Heart left ventricle (tissue), 16 donors: ENCODE results near the gene KMO. TPM values are rescaled to one million over a fixed set of nuclear protein-coding genes. Genes with fewer than 3 reads are reported as not detected.
A peak's percentile ranks its signal among the peaks of the same experiment; 100 is the strongest.

Experiments used
- ATAC-seq, 4 donors: fragments of 200-7000 bp; cut with Tn5 transposase; one replicate each; pipeline ENCODE4 v1.9.1; 2020 to 2022; ENCODE audit warnings: moderate library complexity in 4 of 4, mild to moderate bottlenecking in 3 of 4, moderate number of reproducible peaks in 1 of 4
- DNase-seq, 5 donors: peaks; one replicate each; pipeline ENCODE4 v3.0.0-alpha.2; 2020
- H3K27ac ChIP-seq, 12 donors: fragments of 200-600 bp; sonication (generic) in 4 of 12; one replicate each; pipeline versions ENCODE4 v1.5.0 to v1.8.0; 2016 to 2022; ENCODE audit warnings: mild to moderate bottlenecking in 2 of 12
- H3K27me3 ChIP-seq, 9 donors: fragments of 200-600 bp; sonication (generic) in 2 of 9; one replicate each; pipeline versions ENCODE4 v1.5.1 to v1.8.0; 2016 to 2022; ENCODE audit warnings: mild to moderate bottlenecking in 3 of 9
- H3K36me3 ChIP-seq, 9 donors: fragments of 200-600 bp; sonication (generic) in 2 of 9; one replicate each; pipeline versions ENCODE4 v1.5.0 to v1.8.0; 2018 to 2022; ENCODE audit warnings: mild to moderate bottlenecking in 2 of 9
- H3K4me1 ChIP-seq, 12 donors: fragments of 200-600 bp; sonication (generic) in 4 of 12; one replicate each; pipeline versions ENCODE4 v1.5.0 to v1.8.0; 2016 to 2022; ENCODE audit warnings: mild to moderate bottlenecking in 3 of 12
- H3K4me3 ChIP-seq, 12 donors: fragments of 200-600 bp; sonication (generic) in 4 of 12; one replicate each; pipeline versions ENCODE4 v1.5.0 to v1.8.0; 2017 to 2022; ENCODE audit warnings: mild to moderate bottlenecking in 9 of 12, moderate library complexity in 4 of 12
- H3K9me3 ChIP-seq, 12 donors: fragments of 200-600 bp; sonication (generic) in 4 of 12; one replicate each; pipeline versions ENCODE4 v1.5.0 to v1.8.0; 2016 to 2022; ENCODE audit warnings: mild to moderate bottlenecking in 1 of 12
- POLR2A ChIP-seq, 2 donors: fragments of 450-650 bp; IDR thresholded peaks; one replicate each; pipeline ENCODE4 v1.6.1; 2017; ENCODE audit warnings: antibody characterized with exemption in 2 of 2, mild to moderate bottlenecking in 2 of 2, moderate library complexity in 2 of 2
- WGBS, 4 donors: extraction: QIAGEN DNeasy Blood & Tissue Kit in 2 of 4; methylation state at CpG; one replicate each; pipeline versions ENCODE4 v1.1.5 to v1.1.7; 2013 to 2018; 5-methylcytosine and 5-hydroxymethylcytosine counted together
- intact Hi-C, 10 donors: fragments of 100-400 bp; cut with DNase I; formaldehyde crosslinking; loops; one replicate each; pipeline versions ENCODE4 v1.11.1 to v1.14.2; 2022
- polyA plus RNA-seq, 2 donors: library from polyadenylated mRNA; stranded (reverse); fragments of 200-250 nt; gene quantifications; one replicate each; pipeline ENCODE4 v1.2.3, GENCODE V29; 2013
- total RNA-seq, 9 donors: library from RNA; depleted of rRNA in 2 of 9; stranded (reverse); fragments of >200 nt in 2 of 9; fragmentation: NEBNext Ultra II Directional in 3 of 9; extraction: Animal tissue kit (Norgen Biotek cat#: 25700) in 3 of 9; gene quantifications; one replicate each; pipeline versions ENCODE4 v1.1.0 to v1.2.4, GENCODE V29; 2016 to 2023
- TF ChIP-seq, protein P1 (sequence below), 12 donors: fragments of 200-600 bp; sonication (generic) in 4 of 12; IDR thresholded peaks; one replicate each; pipeline versions ENCODE4 v1.5.0 to v1.8.0; 2018 to 2022; ENCODE audit warnings: antibody characterized with exemption in 12 of 12, mild to moderate bottlenecking in 5 of 12
- donor health status: ischemic (EF 13 %, LVEDD 7.1; RV severe dilation, severe dysfunction).
- donor health status: healthy with polysubstance abuse.
- donor health status: DM: no; HTN: yes; CAD: no.
- donor health status: DM: no; HTN: no; CAD: no.
- donor health status: ischemic (EF 25% LVEDD 6.9; RV normal size, moderate dysfunction).
- donor health status: ischemic (EF 25% LVEDD 5.7; RV mildly dilated, moderate dysfunction).
- donor health status: healthy.
- donor health status: DM: yes; HTN: yes; CAD: no.
- donor health status: ischemic (EF 35%, LVEDD 5.7; RV mildly dilated, moderate dysfunction).
- donor health status: nonischemic (EF 11% LVEDD 7.7; RV severe dilation, severe dysfunction).
- donor health status: DM: yes; HTN: yes; CAD: no.
- donor health status: PGD.
- donor health status: ischemic (EF 29% LVEDD 5.4; RV normal size, mild dysfunction).
- donor health status: nonischemic (EF 23%, LVEDD 6.1; RV moderate dilation, normal function).

KMO gene
- total and polyA plus RNA-seq, 11 donors = 0.07 to 3.9 (median 0.15) TPM; not detected in 3

DNA sequence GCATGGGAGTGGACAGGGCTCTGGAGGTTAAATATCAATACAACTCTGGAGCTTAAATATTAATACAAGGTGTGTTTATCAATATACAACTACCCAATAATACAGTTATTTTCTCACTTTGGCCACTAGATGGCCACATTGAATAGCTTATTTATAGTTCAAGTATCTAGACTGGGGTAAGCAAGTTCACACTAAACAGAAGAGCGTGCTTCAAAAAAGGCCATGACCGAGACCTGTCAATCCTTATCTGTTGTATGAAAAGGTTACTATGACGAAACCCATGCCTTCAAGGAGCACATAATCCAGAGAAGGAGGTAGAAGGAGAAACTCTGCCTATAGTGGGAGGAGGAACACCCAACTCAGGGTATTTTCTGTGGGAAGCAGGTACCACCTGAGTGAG lies 78.9 kb downstream of the KMO start:
- TF ChIP-seq, protein P1, sequence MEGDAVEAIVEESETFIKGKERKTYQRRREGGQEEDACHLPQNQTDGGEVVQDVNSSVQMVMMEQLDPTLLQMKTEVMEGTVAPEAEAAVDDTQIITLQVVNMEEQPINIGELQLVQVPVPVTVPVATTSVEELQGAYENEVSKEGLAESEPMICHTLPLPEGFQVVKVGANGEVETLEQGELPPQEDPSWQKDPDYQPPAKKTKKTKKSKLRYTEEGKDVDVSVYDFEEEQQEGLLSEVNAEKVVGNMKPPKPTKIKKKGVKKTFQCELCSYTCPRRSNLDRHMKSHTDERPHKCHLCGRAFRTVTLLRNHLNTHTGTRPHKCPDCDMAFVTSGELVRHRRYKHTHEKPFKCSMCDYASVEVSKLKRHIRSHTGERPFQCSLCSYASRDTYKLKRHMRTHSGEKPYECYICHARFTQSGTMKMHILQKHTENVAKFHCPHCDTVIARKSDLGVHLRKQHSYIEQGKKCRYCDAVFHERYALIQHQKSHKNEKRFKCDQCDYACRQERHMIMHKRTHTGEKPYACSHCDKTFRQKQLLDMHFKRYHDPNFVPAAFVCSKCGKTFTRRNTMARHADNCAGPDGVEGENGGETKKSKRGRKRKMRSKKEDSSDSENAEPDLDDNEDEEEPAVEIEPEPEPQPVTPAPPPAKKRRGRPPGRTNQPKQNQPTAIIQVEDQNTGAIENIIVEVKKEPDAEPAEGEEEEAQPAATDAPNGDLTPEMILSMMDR (IDR thresholded peaks at IDR 0.05) = peak; percentile 52 to 80 (median 68)
- TF ChIP-seq POLR2A (IDR thresholded peaks at IDR 0.05) = no peak

DNA sequence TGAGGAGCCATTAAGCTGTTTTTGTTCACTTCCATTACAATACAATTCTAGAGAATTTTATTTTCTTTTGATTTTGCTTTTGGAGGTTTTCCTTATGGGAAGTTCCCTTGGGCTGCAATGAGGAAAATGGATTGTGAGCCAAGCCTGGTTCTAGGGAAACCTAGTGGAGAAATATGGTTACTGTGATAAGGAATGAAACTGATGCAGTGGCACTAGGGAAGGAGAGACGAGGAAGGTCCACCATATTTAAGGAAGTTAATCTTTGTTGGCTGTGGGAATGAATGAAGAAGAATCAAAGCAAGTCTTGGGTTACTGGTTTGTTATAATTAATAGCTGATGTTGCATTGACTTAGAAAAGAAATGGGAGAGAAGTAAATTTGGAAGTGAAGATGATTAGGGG lies 79.6 kb downstream of the KMO start:
- TF ChIP-seq POLR2A (IDR thresholded peaks at IDR 0.05) = no peak
- TF ChIP-seq, protein P1 (IDR thresholded peaks at IDR 0.05) = no peak
- WGBS, 4 donors = 78 to 85% (median 81%) methylated on average over 1 of the region's 1 CpG
- H3K4me1 ChIP-seq = peaks cover 0 to 12% (median 0%) of the 10 kb centered on the region in 12 donors
- no peaks in the 10 kb centered on the region for H3K27me3 ChIP-seq
- DNase-seq (no peak), ATAC-seq (no peak)
- no peaks in the 10 kb centered on the region for H3K36me3 ChIP-seq
- H3K9me3 ChIP-seq = no peaks in the 10 kb centered on the region
- intact Hi-C loops = loop anchor here (5.0 to 10.0 kb wide), 12 partner anchors 77 to 406 kb away; partner anchors contain the start of genes MAP1LC3C (in 7 of the 10), EXO1 (in 1 of the 10) and KMO (in 1 of the 10)
- no peak overlapping the region for H3K4me3 ChIP-seq
- no peak overlapping the region for H3K27ac ChIP-seq

More for the DNA sequence above, 78.9 kb downstream of the KMO start:
- Histone ChIP-seq H3K4me1 (peaks cover 0 to 12% (median 0%) of the 10 kb centered on the region in 12 donors), H3K27me3 (no peaks in the 10 kb centered on the region), H3K9me3 (no peaks in the 10 kb centered on the region), H3K36me3 (no peaks in the 10 kb centered on the region), H3K4me3 (no peak overlapping the region), H3K27ac (no peak overlapping the region)
- ATAC-seq (peak; percentile 78 to 91 (median 82)), DNase-seq (no peak)
- WGBS, 4 donors = 7 to 14% (median 8%) methylated on average over 3 of the region's 3 CpGs
- intact Hi-C loops = loop anchor here (5.0 to 10.0 kb wide), 12 partner anchors 76 to 406 kb away; partner anchors contain the start of genes MAP1LC3C (in 7 of the 10), EXO1 (in 1 of the 10) and KMO (in 1 of the 10)

DNA sequence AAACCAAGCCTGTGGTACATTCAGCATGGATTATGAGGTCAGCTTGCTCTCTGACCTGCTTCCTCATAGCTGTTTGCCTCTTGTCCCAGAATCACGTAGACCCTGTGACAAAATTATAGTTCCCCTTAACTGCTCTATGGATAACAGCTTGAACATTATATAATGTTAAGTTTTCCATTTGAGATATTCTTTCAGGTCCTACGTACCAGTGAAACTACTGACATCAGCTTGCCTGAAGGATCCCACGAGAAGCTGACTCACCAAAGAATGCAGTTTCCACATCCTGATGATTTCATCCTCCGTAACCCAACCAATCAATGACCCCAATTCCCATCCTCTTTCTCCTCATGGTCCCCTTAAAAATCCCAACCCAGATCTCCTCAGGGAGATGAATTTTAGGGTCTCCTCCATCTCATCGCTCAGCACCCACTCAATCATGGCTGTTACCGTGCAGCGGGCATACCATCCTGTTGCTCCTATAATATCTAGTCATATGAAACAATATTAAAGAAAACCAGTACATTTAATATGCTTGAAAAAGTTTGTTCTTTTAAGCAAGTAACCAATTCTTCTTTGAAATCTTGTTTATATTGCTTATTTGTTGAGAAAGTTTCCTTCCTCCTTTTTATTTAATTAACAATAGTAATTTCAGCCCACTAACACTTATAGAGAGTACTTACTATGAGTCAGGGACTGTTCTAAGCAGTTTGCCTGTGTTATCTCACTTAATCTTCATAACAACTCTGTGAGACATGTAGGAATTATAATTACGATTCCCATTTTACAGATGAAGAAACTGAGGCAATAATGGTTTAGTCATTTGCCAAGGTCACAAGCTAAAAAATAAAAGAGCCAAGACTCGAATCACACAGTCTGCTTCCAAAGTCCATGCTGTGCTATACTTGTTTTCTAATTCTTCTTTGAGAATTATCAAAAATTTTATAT lies 80.6 kb downstream of the KMO start:
- TF ChIP-seq, protein P1 (IDR thresholded peaks at IDR 0.05) = no peak
- TF ChIP-seq POLR2A (IDR thresholded peaks at IDR 0.05) = no peak
- DNase-seq (no peak), ATAC-seq (no peak)
- Histone ChIP-seq H3K4me1 (peaks cover 0 to 12% (median 0%) of the 10 kb centered on the region in 12 donors), H3K27ac (peak overlapping the region in 1 of 12 donors; percentile 43), H3K4me3 (no peak overlapping the region), H3K9me3 (no peaks in the 10 kb centered on the region), H3K36me3 (no peaks in the 10 kb centered on the region), H3K27me3 (no peaks in the 10 kb centered on the region)
- 78 to 82% (median 80%) methylated on average over 9 of the region's 9 CpGs for WGBS, 4 donors
- intact Hi-C loops = loop anchor here (5.0 to 10.0 kb wide), 12 partner anchors 78 to 404 kb away; partner anchors contain the start of genes MAP1LC3C (in 7 of the 10), EXO1 (in 1 of the 10) and KMO (in 1 of the 10)

DNA sequence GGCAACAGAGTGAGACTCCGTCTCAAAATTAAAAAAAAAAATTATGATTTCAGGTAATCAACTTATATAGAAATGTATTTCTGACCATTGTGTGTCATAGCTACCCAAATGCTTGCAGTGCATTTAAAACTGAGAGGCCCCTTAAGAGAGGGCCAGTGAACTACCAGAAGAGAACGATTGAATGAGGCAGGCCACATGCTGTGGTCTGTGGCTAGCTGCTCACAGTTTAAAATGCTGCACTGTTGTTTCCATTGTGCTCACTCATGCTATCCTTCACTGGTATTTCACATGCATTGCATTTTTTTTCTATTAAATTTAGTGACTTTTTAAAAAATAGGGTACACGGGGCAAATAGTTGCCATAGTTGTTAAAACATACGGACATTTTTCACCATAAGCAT lies 82.0 kb downstream of the KMO start:
- DNase-seq = no peak
- no peak overlapping the region for H3K4me3 ChIP-seq
- 90 to 93% (median 91%) methylated on average over 4 of the region's 4 CpGs for WGBS, 4 donors
- no peak for ATAC-seq
- H3K27me3 ChIP-seq = no peaks in the 10 kb centered on the region
- peaks cover 0 to 12% (median 0%) of the 10 kb centered on the region in 12 donors for H3K4me1 ChIP-seq
- intact Hi-C loops = loop anchor here (5.0 to 10.0 kb wide), 12 partner anchors 79 to 403 kb away; partner anchors contain the start of genes MAP1LC3C (in 7 of the 10), EXO1 (in 1 of the 10) and KMO (in 1 of the 10)
- no peaks in the 10 kb centered on the region for H3K9me3 ChIP-seq
- no peak overlapping the region for H3K27ac ChIP-seq
- TF ChIP-seq POLR2A (IDR thresholded peaks at IDR 0.05) = no peak
- TF ChIP-seq, protein P1 (IDR thresholded peaks at IDR 0.05) = no peak
- no peaks in the 10 kb centered on the region for H3K36me3 ChIP-seq
